ENCODE data around the gene NRG2.

NRG2 gene

GRCh38 chr5:139869042-139869790 lies 173.9 kb downstream of the NRG2 start:
- Histone ChIP-seq H3K4me3 (ENCODE audit: low read depth in 1 of 2, low read length in 2 of 2) (no peak overlapping the region), H3K4me1 (ENCODE audit: control insufficient read depth in 1 of 2, insufficient read depth in 2 of 2, low read length in 2 of 2) (peaks cover 0 to 6% of the 10 kb centered on the region in 2 donors), H3K36me3 (ENCODE audit: control insufficient read depth in 1 of 2, insufficient read depth in 2 of 2, low read length in 2 of 2) (no peaks in the 10 kb centered on the region), H3K27ac (ENCODE audit: low read depth, low read length) (no peak overlapping the region), H3K9me3 (ENCODE audit: control insufficient read depth in 1 of 2, low read length in 2 of 2) (no peaks in the 10 kb centered on the region), H3K27me3 (ENCODE audit: control insufficient read depth in 1 of 2, insufficient read depth in 2 of 2, low read length in 2 of 2) (peaks cover 0 to 11% of the 10 kb centered on the region in 2 donors), H3K9ac (ENCODE audit: low read depth in 1 of 2, low read length in 2 of 2) (no peak overlapping the region)

- peaks cover 4 to 6% of the 10 kb centered on the region in 2 donors for H3K4me1 ChIP-seq (ENCODE audit: control insufficient read depth in 1 of 2, insufficient read depth in 2 of 2, low read length in 2 of 2)
- H3K9me3 ChIP-seq (ENCODE audit: control insufficient read depth in 1 of 2, low read length in 2 of 2), result no peaks in the 10 kb centered on the region
- no peak overlapping the region for H3K9ac ChIP-seq (ENCODE audit: low read depth in 1 of 2, low read length in 2 of 2)
- peaks cover 0 to 8% of the 10 kb centered on the region in 2 donors for H3K27me3 ChIP-seq (ENCODE audit: control insufficient read depth in 1 of 2, insufficient read depth in 2 of 2, low read length in 2 of 2)
- no peaks in the 10 kb centered on the region for H3K36me3 ChIP-seq (ENCODE audit: control insufficient read depth in 1 of 2, insufficient read depth in 2 of 2, low read length in 2 of 2)
- no peak overlapping the region for H3K4me3 ChIP-seq (ENCODE audit: low read depth in 1 of 2, low read length in 2 of 2)
- H3K27ac ChIP-seq (ENCODE audit: low read depth, low read length), result no peak overlapping the region
Observed at GRCh38 chr5:139867581-139867980, 175.5 kb downstream of the NRG2 start.

- H3K27ac ChIP-seq (ENCODE audit: low read depth, low read length), result no peak overlapping the region
- H3K9ac ChIP-seq (ENCODE audit: low read depth in 1 of 2, low read length in 2 of 2), result no peak overlapping the region
- H3K27me3 ChIP-seq (ENCODE audit: control insufficient read depth in 1 of 2, insufficient read depth in 2 of 2, low read length in 2 of 2), result peaks cover 0 to 3% of the 10 kb centered on the region in 2 donors
- no peaks in the 10 kb centered on the region for H3K9me3 ChIP-seq (ENCODE audit: control insufficient read depth in 1 of 2, low read length in 2 of 2)
- H3K4me1 ChIP-seq (ENCODE audit: control insufficient read depth in 1 of 2, insufficient read depth in 2 of 2, low read length in 2 of 2), result peaks cover 6% of the 10 kb centered on the region in 2 donors
- no peaks in the 10 kb centered on the region for H3K36me3 ChIP-seq (ENCODE audit: control insufficient read depth in 1 of 2, insufficient read depth in 2 of 2, low read length in 2 of 2)
- H3K4me3 ChIP-seq (ENCODE audit: low read depth in 1 of 2, low read length in 2 of 2), result no peak overlapping the region
Observed at GRCh38 chr5:139867109-139867508, 176.0 kb downstream of the NRG2 start.

- no peak overlapping the region for H3K27ac ChIP-seq (ENCODE audit: low read depth, low read length)
- no peak overlapping the region for H3K9ac ChIP-seq (ENCODE audit: low read depth in 1 of 2, low read length in 2 of 2)
- no peaks in the 10 kb centered on the region for H3K36me3 ChIP-seq (ENCODE audit: control insufficient read depth in 1 of 2, insufficient read depth in 2 of 2, low read length in 2 of 2)
Observed at GRCh38 chr5:139864716-139865483, 178.2 kb downstream of the NRG2 start.

GRCh38 chr5:139863855-139864558 lies 179.1 kb downstream of the NRG2 start:
- Histone ChIP-seq H3K9ac (ENCODE audit: low read depth in 1 of 2, low read length in 2 of 2) (no peak overlapping the region), H3K9me3 (ENCODE audit: control insufficient read depth in 1 of 2, low read length in 2 of 2) (no peaks in the 10 kb centered on the region), H3K27me3 (ENCODE audit: control insufficient read depth in 1 of 2, insufficient read depth in 2 of 2, low read length in 2 of 2) (no peaks in the 10 kb centered on the region)

More at GRCh38 chr5:139864716-139865483, 178.2 kb downstream of the NRG2 start:
- H3K27me3 ChIP-seq (ENCODE audit: control insufficient read depth in 1 of 2, insufficient read depth in 2 of 2, low read length in 2 of 2), result no peaks in the 10 kb centered on the region
- H3K4me3 ChIP-seq (ENCODE audit: low read depth in 1 of 2, low read length in 2 of 2), result no peak overlapping the region
- peaks cover 4 to 6% of the 10 kb centered on the region in 2 donors for H3K4me1 ChIP-seq (ENCODE audit: control insufficient read depth in 1 of 2, insufficient read depth in 2 of 2, low read length in 2 of 2)
- no peaks in the 10 kb centered on the region for H3K9me3 ChIP-seq (ENCODE audit: control insufficient read depth in 1 of 2, low read length in 2 of 2)

GRCh38 chr5:139863361-139863760 lies 179.7 kb downstream of the NRG2 start:
- no peak overlapping the region for H3K9ac ChIP-seq (ENCODE audit: low read depth in 1 of 2, low read length in 2 of 2)
- H3K27me3 ChIP-seq (ENCODE audit: control insufficient read depth in 1 of 2, insufficient read depth in 2 of 2, low read length in 2 of 2), result peaks cover 0 to under 1% of the 10 kb centered on the region in 2 donors
- no peaks in the 10 kb centered on the region for H3K9me3 ChIP-seq (ENCODE audit: control insufficient read depth in 1 of 2, low read length in 2 of 2)
- no peaks in the 10 kb centered on the region for H3K36me3 ChIP-seq (ENCODE audit: control insufficient read depth in 1 of 2, insufficient read depth in 2 of 2, low read length in 2 of 2)
- no peak overlapping the region for H3K27ac ChIP-seq (ENCODE audit: low read depth, low read length)
- no peak overlapping the region for H3K4me3 ChIP-seq (ENCODE audit: low read depth in 1 of 2, low read length in 2 of 2)
- H3K4me1 ChIP-seq (ENCODE audit: control insufficient read depth in 1 of 2, insufficient read depth in 2 of 2, low read length in 2 of 2), result peaks cover 0 to 6% of the 10 kb centered on the region in 2 donors

More at GRCh38 chr5:139863855-139864558, 179.1 kb downstream of the NRG2 start:
- Histone ChIP-seq H3K36me3 (ENCODE audit: control insufficient read depth in 1 of 2, insufficient read depth in 2 of 2, low read length in 2 of 2) (no peaks in the 10 kb centered on the region), H3K4me3 (ENCODE audit: low read depth in 1 of 2, low read length in 2 of 2) (no peak overlapping the region), H3K27ac (ENCODE audit: low read depth, low read length) (no peak overlapping the region), H3K4me1 (ENCODE audit: control insufficient read depth in 1 of 2, insufficient read depth in 2 of 2, low read length in 2 of 2) (peaks cover 0 to 6% of the 10 kb centered on the region in 2 donors)

GRCh38 chr5:139862803-139863202 lies 180.3 kb downstream of the NRG2 start:
- Histone ChIP-seq H3K27me3 (ENCODE audit: control insufficient read depth in 1 of 2, insufficient read depth in 2 of 2, low read length in 2 of 2) (peaks cover 0 to 3% of the 10 kb centered on the region in 2 donors), H3K36me3 (ENCODE audit: control insufficient read depth in 1 of 2, insufficient read depth in 2 of 2, low read length in 2 of 2) (no peaks in the 10 kb centered on the region), H3K4me3 (ENCODE audit: low read depth in 1 of 2, low read length in 2 of 2) (no peak overlapping the region), H3K9ac (ENCODE audit: low read depth in 1 of 2, low read length in 2 of 2) (no peak overlapping the region), H3K27ac (ENCODE audit: low read depth, low read length) (no peak overlapping the region), H3K9me3 (ENCODE audit: control insufficient read depth in 1 of 2, low read length in 2 of 2) (no peaks in the 10 kb centered on the region), H3K4me1 (ENCODE audit: control insufficient read depth in 1 of 2, insufficient read depth in 2 of 2, low read length in 2 of 2) (peaks cover 0 to 6% of the 10 kb centered on the region in 2 donors)

- peaks cover 0 to 6% of the 10 kb centered on the region in 2 donors for H3K4me1 ChIP-seq (ENCODE audit: control insufficient read depth in 1 of 2, insufficient read depth in 2 of 2, low read length in 2 of 2)
- peaks cover 0 to 3% of the 10 kb centered on the region in 2 donors for H3K27me3 ChIP-seq (ENCODE audit: control insufficient read depth in 1 of 2, insufficient read depth in 2 of 2, low read length in 2 of 2)
- H3K9me3 ChIP-seq (ENCODE audit: control insufficient read depth in 1 of 2, low read length in 2 of 2), result no peaks in the 10 kb centered on the region
- H3K4me3 ChIP-seq (ENCODE audit: low read depth in 1 of 2, low read length in 2 of 2), result no peak overlapping the region
- H3K36me3 ChIP-seq (ENCODE audit: control insufficient read depth in 1 of 2, insufficient read depth in 2 of 2, low read length in 2 of 2), result no peaks in the 10 kb centered on the region
- H3K9ac ChIP-seq (ENCODE audit: low read depth in 1 of 2, low read length in 2 of 2), result no peak overlapping the region
- H3K27ac ChIP-seq (ENCODE audit: low read depth, low read length), result no peak overlapping the region
Observed at GRCh38 chr5:139862313-139862712, 180.8 kb downstream of the NRG2 start.

GRCh38 chr5:139861889-139862207 lies 181.3 kb downstream of the NRG2 start:
- Histone ChIP-seq H3K36me3 (ENCODE audit: control insufficient read depth in 1 of 2, insufficient read depth in 2 of 2, low read length in 2 of 2) (no peaks in the 10 kb centered on the region), H3K4me1 (ENCODE audit: control insufficient read depth in 1 of 2, insufficient read depth in 2 of 2, low read length in 2 of 2) (peaks cover 0 to 6% of the 10 kb centered on the region in 2 donors), H3K27me3 (ENCODE audit: control insufficient read depth in 1 of 2, insufficient read depth in 2 of 2, low read length in 2 of 2) (peaks cover 0 to 3% of the 10 kb centered on the region in 2 donors), H3K4me3 (ENCODE audit: low read depth in 1 of 2, low read length in 2 of 2) (no peak overlapping the region), H3K27ac (ENCODE audit: low read depth, low read length) (no peak overlapping the region), H3K9me3 (ENCODE audit: control insufficient read depth in 1 of 2, low read length in 2 of 2) (no peaks in the 10 kb centered on the region), H3K9ac (ENCODE audit: low read depth in 1 of 2, low read length in 2 of 2) (no peak overlapping the region)

Data from duodenal mucosa (tissue), 2 donors.